Activated T-helper 1 cell treated with Interleukin-2 at 50 U/mL for 16 hours (primary cell): ENCODE data around the gene CELF2.
"Not testable (repeated sequence)": the region's sequence is repeated elsewhere in the genome, so short reads cannot be mapped to it uniquely, and the experiment has no call there.

Experiments
- DNase-seq: peaks from one replicate; pipeline ENCODE4 v3.0.0-alpha.2; 2020; ENCODE audit warnings: low read depth

The CELF2 gene

GRCh38 chr10:11357439-11357838 lies 339.8 kb downstream of the CELF2 start:
- no peak for DNase-seq

- no peak for DNase-seq
Measured at GRCh38 chr10:11358011-11358410, 340.3 kb downstream of the CELF2 start.

GRCh38 chr10:11358923-11359575 lies 341.4 kb downstream of the CELF2 start:
- no peak for DNase-seq

- DNase-seq = no peak
Measured at GRCh38 chr10:11359869-11360268, 342.2 kb downstream of the CELF2 start.

GRCh38 chr10:11363497-11363896 lies 345.8 kb downstream of the CELF2 start:
- DNase-seq = no peak

GRCh38 chr10:11364241-11364640 lies 346.6 kb downstream of the CELF2 start:
- no peak for DNase-seq

- not testable (repeated sequence) for DNase-seq
Measured at GRCh38 chr10:11366889-11367288, 349.2 kb downstream of the CELF2 start.

- no peak for DNase-seq
Measured at GRCh38 chr10:11367505-11367904, 349.8 kb downstream of the CELF2 start.

GRCh38 chr10:11373717-11374171 lies 356.1 kb downstream of the CELF2 start:
- DNase-seq = no peak

- DNase-seq = no peak
Measured at GRCh38 chr10:11377267-11377666, 359.6 kb downstream of the CELF2 start.

- DNase-seq = no peak
Measured at GRCh38 chr10:11378835-11379234, 361.2 kb downstream of the CELF2 start.

GRCh38 chr10:11379771-11380170 lies 362.1 kb downstream of the CELF2 start:
- no peak for DNase-seq

GRCh38 chr10:11381023-11381422 lies 363.4 kb downstream of the CELF2 start:
- no peak for DNase-seq

GRCh38 chr10:11381511-11381910 lies 363.8 kb downstream of the CELF2 start:
- DNase-seq = no peak

GRCh38 chr10:11382187-11382586 lies 364.5 kb downstream of the CELF2 start:
- DNase-seq = no peak

- DNase-seq = no peak
Measured at GRCh38 chr10:11386044-11386443, 368.4 kb downstream of the CELF2 start.
